GM12891 (cell line): ENCODE measurements around the gene ACTR5.

Source experiments
- POLR2A ChIP-seq: IDR thresholded peaks from 2 replicates; pipeline ENCODE4 v1.6.1; 2011; ENCODE audit warnings: low read depth, low read length, control low read depth
- POLR2AphosphoS5 ChIP-seq: IDR thresholded peaks from 2 replicates; pipeline ENCODE4 v1.6.1; 2011; ENCODE audit warnings: low read depth, low read length, control low read depth
- TAF1 ChIP-seq: IDR thresholded peaks from 2 replicates; pipeline ENCODE4 v1.6.1; 2011; ENCODE audit warnings: low read depth, low read length, control low read depth

GRCh38 chr20:38759106-38759505 is 10.8 kb downstream of the ACTR5 start:
- TF ChIP-seq POLR2A (no peak), POLR2AphosphoS5 (no peak), TAF1 (no peak)
